ENCODE data around the gene MAPK10. TPM values are rescaled to one million over a fixed set of nuclear protein-coding genes. Genes with fewer than 3 reads are reported as not detected.

MAPK10 gene
- total RNA-seq, 1 experiment from 2014 or later: 6.8 TPM

DNA sequence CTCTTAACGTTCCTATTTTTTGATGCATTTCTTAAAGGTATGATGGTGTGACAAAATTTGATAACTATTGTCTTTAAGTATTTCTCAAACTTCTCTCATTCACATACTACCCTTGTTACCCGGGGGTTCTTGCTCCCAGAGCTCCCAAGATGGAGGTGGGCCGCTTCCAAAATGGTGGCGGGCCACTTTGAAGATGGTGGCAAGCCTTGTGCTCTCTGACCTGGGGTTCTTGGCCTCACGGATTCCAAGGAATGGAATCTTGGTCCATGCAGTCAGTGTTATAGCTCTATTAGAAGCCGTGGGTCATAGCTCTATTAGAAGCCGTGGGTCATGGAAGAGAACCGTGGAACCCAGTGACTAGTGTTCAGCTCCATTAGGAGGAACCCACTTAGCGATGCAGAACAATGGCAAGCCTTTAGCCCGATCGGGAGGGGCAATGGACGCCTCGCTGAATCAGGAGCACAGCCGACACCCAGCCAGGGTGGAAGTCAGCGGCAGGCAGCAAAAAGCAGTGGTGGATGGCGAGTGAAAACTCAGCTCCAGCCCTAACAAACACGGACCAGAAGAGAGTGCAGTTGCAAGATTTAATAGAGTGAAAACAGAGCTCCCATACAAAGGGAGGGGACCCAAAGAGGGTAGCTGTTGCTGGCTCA, 403.4 kb downstream of the MAPK10 start:
- no peaks in the 10 kb centered on the region for H3K9me3 ChIP-seq (ENCODE audit: low read depth, low read length, poor library complexity, severe bottlenecking)
- CTCF ChIA-PET: no interaction called here
- no peaks in the 10 kb centered on the region for H3K4me1 ChIP-seq (ENCODE audit: insufficient read depth, low read length, poor library complexity, severe bottlenecking)
- H3K27me3 ChIP-seq (replicated peaks; ENCODE audit: insufficient read depth, low read depth, low read length, poor library complexity): no peaks in the 10 kb centered on the region
- no peaks in the 10 kb centered on the region for H3K36me3 ChIP-seq (ENCODE audit: insufficient read depth, low read length, poor library complexity, severe bottlenecking)
- no peak overlapping the region for H3K27ac ChIP-seq (ENCODE audit: low read depth, low read length, poor library complexity, severe bottlenecking)
- POLR2A ChIA-PET (ENCODE audit: low non-redundant PET): no interaction called here
- no peak for TF ChIP-seq EZH2 (IDR thresholded peaks at IDR 0.05; ENCODE audit: borderline replicate concordance, low read depth, low read length, poor library complexity, severe bottlenecking)
- TF ChIP-seq, protein P1, sequence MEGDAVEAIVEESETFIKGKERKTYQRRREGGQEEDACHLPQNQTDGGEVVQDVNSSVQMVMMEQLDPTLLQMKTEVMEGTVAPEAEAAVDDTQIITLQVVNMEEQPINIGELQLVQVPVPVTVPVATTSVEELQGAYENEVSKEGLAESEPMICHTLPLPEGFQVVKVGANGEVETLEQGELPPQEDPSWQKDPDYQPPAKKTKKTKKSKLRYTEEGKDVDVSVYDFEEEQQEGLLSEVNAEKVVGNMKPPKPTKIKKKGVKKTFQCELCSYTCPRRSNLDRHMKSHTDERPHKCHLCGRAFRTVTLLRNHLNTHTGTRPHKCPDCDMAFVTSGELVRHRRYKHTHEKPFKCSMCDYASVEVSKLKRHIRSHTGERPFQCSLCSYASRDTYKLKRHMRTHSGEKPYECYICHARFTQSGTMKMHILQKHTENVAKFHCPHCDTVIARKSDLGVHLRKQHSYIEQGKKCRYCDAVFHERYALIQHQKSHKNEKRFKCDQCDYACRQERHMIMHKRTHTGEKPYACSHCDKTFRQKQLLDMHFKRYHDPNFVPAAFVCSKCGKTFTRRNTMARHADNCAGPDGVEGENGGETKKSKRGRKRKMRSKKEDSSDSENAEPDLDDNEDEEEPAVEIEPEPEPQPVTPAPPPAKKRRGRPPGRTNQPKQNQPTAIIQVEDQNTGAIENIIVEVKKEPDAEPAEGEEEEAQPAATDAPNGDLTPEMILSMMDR (conservative IDR thresholded peaks at IDR 0.05; ENCODE audit: low read depth, low read length): no peak
- BruUV-seq (replicated peaks): no TSS peak
- no peak overlapping the region for H3K4me3 ChIP-seq (ENCODE audit: low read depth, low read length, poor library complexity, severe bottlenecking)
- intact Hi-C loops (cut with micrococcal nuclease; ENCODE audit: unreplicated experiment): no loop called here
- DNase-seq (ENCODE audit: low spot score): no peak

DNA sequence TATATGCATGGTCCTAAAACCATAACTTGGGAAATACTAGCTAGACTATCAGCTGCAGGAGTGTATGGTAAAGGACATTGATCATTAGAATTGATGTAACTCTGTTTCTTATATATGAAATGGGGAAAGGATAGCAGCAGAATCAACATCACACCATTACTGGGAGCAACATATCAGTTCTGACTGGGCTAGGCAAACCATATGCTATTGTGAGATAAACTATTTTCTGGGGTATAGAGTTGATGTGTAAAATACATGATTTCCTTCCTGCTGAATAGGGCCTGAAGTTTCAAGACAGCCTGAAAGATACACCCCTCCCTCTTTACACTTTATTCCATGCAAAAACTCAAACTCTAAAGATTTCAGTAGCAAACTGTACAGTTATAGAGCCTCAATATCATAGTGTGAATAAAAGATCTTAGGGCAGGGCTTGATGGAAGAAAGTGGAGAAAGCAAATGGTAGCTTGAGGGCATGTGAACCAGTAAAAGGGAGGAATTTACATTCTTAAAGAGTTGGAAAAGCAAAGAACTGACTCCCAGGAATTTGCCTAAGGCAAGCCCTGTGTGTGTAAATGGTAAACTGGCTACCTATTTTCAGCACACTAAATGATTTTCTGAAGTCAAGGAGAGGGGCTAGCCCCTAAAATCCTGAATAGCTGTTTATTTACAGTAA, 404.1 kb downstream of the MAPK10 start:
- no peak for TF ChIP-seq EZH2 (IDR thresholded peaks at IDR 0.05; ENCODE audit: borderline replicate concordance, low read depth, low read length, poor library complexity, severe bottlenecking)
- TF ChIP-seq, protein P1 (conservative IDR thresholded peaks at IDR 0.05; ENCODE audit: low read depth, low read length): no peak
- H3K36me3 ChIP-seq (ENCODE audit: insufficient read depth, low read length, poor library complexity, severe bottlenecking): no peaks in the 10 kb centered on the region
- no peaks in the 10 kb centered on the region for H3K9me3 ChIP-seq (ENCODE audit: low read depth, low read length, poor library complexity, severe bottlenecking)
- H3K4me1 ChIP-seq (ENCODE audit: insufficient read depth, low read length, poor library complexity, severe bottlenecking): no peaks in the 10 kb centered on the region
- intact Hi-C loops (cut with micrococcal nuclease; ENCODE audit: unreplicated experiment): no loop called here
- no TSS peak for BruUV-seq (replicated peaks)
- ChIA-PET CTCF (no interaction called here), POLR2A (ENCODE audit: low non-redundant PET) (no interaction called here)
- H3K4me3 ChIP-seq (ENCODE audit: low read depth, low read length, poor library complexity, severe bottlenecking): no peak overlapping the region
- no peak overlapping the region for H3K27ac ChIP-seq (ENCODE audit: low read depth, low read length, poor library complexity, severe bottlenecking)
- H3K27me3 ChIP-seq (replicated peaks; ENCODE audit: insufficient read depth, low read depth, low read length, poor library complexity): no peaks in the 10 kb centered on the region
- DNase-seq (ENCODE audit: low spot score): no peak

DNA sequence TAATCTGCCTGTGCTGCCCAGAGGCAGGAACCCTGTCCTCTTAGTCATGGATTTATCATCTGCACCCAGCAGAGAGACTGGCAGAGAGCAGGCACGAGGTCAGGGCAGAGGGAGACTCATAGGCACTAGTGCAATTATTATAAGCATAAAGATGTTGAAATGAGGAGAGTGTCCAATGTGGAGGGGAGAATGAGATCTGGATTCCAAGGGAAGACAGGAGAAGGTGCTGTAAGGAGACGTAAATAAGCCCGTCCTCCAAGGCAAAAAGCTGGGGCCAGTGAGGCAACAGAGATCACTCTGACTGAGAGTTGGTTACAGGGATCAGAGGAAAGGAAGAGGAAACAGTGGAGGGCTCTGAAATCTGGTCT, 406.2 kb downstream of the MAPK10 start:
- Histone ChIP-seq H3K27me3 (replicated peaks; ENCODE audit: insufficient read depth, low read depth, low read length, poor library complexity) (no peaks in the 10 kb centered on the region), H3K4me3 (ENCODE audit: low read depth, low read length, poor library complexity, severe bottlenecking) (no peak overlapping the region), H3K27ac (ENCODE audit: low read depth, low read length, poor library complexity, severe bottlenecking) (no peak overlapping the region), H3K9me3 (ENCODE audit: low read depth, low read length, poor library complexity, severe bottlenecking) (no peaks in the 10 kb centered on the region), H3K36me3 (ENCODE audit: insufficient read depth, low read length, poor library complexity, severe bottlenecking) (no peaks in the 10 kb centered on the region), H3K4me1 (ENCODE audit: insufficient read depth, low read length, poor library complexity, severe bottlenecking) (no peaks in the 10 kb centered on the region)
- ChIA-PET CTCF (no interaction called here), POLR2A (ENCODE audit: low non-redundant PET) (interaction anchor here (0.6 to 0.7 kb wide), 2 partner anchors 9 to 13 kb away, joined by 3 read pairs; no protein-coding TSS in a partner anchor)
- TF ChIP-seq EZH2 (IDR thresholded peaks at IDR 0.05; ENCODE audit: borderline replicate concordance, low read depth, low read length, poor library complexity, severe bottlenecking): no peak
- TF ChIP-seq, protein P1 (conservative IDR thresholded peaks at IDR 0.05; ENCODE audit: low read depth, low read length): no peak
- intact Hi-C loops (cut with micrococcal nuclease; ENCODE audit: unreplicated experiment): no loop called here
- no peak for DNase-seq (ENCODE audit: low spot score)
- BruUV-seq (replicated peaks): no TSS peak
